GM12864 (cell line): ENCODE results near the gene POLR1G.
"Not testable (repeated sequence)": the region's sequence is repeated elsewhere in the genome, so short reads cannot be mapped to it uniquely, and the experiment has no call there.

Experiments used
- DNase-seq: peaks from one replicate; pipeline ENCODE4 v3.0.0-alpha.2; 2011; ENCODE audit warnings: low read depth
- H3K4me3 ChIP-seq: 2 replicates; pipeline ENCODE4 v1.5.1; 2011; ENCODE audit warnings: mild to moderate bottlenecking, low read depth, low read length, control low read depth
- TF ChIP-seq, protein P1 (sequence below): IDR thresholded peaks from 2 replicates; pipeline ENCODE4 v1.5.1; 2011; ENCODE audit warnings: low read depth, mild to moderate bottlenecking, moderate library complexity, low read length, control low read depth, inconsistent platforms; ENCODE audit errors: missing control alignments

The POLR1G gene

DNA sequence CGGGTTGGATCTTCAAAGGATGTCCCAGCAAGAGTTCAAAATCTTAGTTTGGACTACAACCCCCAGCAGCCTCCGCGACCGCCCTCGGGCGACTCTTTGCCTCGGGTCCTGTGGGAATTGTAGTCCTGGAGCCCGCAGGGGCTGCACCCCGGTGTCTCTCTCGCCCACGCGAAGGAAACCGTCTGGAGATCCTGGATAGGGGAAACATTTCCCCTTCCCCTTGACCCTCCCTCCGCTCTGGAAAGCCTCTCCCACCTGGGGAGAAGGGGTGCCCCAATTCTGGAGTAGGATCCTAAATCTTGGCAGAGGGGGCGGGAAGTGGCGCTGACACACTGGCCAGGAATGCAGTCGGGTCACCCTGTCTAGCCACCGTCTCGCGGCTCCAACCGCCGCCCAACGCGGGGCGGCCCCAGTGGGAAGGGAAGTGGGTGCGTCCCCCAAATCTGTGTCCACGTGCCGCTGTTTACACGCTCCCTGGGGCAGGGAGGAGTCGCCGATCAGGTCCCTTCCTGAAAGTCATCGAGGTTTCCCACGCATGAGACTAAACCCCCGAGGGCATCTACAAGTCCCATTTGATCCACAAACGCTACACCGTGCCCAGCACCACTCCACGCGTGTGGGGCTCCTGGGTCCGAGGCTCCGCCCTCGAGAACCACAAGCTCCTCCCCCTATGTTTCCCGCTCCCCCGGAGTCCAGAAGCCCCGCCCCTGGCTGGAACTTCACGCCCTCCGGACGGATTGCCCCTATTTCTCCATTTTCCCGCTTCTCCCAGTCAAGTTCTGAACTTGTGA is 814 bp upstream of the POLR1G start:
- peak overlapping the region; percentile 76 for H3K4me3 ChIP-seq
- TF ChIP-seq, protein P1, sequence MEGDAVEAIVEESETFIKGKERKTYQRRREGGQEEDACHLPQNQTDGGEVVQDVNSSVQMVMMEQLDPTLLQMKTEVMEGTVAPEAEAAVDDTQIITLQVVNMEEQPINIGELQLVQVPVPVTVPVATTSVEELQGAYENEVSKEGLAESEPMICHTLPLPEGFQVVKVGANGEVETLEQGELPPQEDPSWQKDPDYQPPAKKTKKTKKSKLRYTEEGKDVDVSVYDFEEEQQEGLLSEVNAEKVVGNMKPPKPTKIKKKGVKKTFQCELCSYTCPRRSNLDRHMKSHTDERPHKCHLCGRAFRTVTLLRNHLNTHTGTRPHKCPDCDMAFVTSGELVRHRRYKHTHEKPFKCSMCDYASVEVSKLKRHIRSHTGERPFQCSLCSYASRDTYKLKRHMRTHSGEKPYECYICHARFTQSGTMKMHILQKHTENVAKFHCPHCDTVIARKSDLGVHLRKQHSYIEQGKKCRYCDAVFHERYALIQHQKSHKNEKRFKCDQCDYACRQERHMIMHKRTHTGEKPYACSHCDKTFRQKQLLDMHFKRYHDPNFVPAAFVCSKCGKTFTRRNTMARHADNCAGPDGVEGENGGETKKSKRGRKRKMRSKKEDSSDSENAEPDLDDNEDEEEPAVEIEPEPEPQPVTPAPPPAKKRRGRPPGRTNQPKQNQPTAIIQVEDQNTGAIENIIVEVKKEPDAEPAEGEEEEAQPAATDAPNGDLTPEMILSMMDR, result no peak
- peak; percentile 49 for DNase-seq

DNA sequence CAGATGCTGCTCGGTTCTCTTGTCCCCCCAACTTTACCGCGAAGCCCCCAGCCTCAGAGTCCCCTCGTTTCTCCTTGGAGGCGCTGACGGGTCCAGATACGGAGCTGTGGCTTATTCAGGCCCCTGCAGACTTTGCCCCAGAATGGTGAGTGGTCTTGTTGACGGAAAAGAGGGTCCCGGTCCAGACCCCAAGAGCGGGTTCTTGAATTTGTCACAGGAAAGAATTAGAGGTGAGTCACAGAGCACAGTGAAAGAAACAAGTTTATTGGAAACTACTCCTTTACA is 589 bp downstream of the POLR1G start:
- peak overlapping the region; percentile 76 for H3K4me3 ChIP-seq
- TF ChIP-seq, protein P1, result no peak

DNA sequence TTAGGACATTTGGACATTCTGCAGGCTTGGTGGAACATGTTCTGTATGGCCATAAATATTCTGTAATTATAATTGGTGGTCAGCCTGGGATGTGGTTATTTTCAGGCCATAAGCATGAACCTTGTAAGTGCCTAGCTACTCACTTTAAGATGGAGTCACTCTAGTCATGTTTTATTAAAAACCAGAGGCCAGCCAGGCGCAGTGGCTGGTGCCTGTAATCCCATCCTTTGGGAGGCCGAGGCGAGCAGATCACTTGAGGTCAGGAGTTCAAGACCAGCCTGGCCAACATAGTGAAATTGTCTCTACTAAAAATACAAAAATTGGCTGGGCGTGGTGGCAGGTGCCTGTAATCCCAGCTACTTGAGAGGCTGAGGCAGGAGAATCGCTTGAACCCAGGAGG is 1.1 kb downstream of the POLR1G start:
- H3K4me3 ChIP-seq, result peak overlapping the region; percentile 76; the same call in 1 of the 2 replicates

More for the DNA sequence above, 589 bp downstream of the POLR1G start:
- DNase-seq, result no peak

DNA sequence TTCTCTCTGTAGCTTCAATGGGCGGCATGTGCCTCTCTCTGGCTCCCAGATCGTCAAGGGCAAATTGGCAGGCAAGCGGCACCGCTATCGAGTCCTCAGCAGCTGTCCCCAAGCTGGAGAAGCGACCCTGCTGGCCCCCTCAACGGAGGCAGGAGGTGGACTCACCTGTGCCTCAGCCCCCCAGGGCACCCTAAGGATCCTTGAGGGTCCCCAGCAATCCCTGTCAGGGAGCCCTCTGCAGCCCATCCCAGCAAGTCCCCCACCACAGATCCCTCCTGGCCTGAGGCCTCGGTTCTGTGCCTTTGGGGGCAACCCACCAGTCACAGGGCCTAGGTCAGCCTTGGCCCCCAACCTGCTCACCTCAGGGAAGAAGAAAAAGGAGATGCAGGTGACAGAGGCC is 1.7 kb downstream of the POLR1G start:
- TF ChIP-seq, protein P1, result no peak
- no peak for DNase-seq
- no peak overlapping the region for H3K4me3 ChIP-seq

More for the DNA sequence above, 1.1 kb downstream of the POLR1G start:
- DNase-seq, result not testable (repeated sequence)

DNA sequence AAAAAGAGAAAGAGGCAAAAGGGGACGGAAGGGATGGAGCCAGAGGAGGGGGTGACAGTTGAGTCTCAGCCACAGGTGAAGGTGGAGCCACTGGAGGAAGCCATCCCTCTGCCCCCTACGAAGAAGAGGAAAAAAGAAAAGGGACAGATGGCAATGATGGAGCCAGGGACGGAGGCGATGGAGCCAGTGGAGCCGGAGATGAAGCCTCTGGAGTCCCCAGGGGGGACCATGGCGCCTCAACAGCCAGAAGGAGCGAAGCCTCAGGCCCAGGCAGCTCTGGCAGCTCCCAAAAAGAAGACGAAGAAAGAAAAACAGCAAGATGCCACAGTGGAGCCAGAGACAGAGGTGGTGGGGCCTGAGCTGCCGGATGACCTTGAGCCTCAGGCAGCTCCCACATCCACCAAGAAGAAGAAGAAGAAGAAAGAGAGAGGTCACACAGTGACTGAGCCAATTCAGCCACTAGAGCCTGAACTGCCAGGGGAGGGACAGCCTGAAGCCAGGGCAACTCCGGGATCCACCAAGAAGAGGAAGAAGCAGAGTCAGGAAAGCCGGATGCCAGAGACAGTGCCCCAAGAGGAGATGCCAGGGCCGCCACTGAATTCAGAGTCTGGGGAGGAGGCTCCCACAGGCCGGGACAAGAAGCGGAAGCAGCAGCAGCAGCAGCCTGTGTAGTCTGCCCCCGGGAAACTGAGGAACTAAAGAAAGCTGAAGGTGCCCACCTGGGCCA is 2.5 kb downstream of the POLR1G start:
- no peak overlapping the region for H3K4me3 ChIP-seq
- DNase-seq, result no peak
- TF ChIP-seq, protein P1, result no peak

DNA sequence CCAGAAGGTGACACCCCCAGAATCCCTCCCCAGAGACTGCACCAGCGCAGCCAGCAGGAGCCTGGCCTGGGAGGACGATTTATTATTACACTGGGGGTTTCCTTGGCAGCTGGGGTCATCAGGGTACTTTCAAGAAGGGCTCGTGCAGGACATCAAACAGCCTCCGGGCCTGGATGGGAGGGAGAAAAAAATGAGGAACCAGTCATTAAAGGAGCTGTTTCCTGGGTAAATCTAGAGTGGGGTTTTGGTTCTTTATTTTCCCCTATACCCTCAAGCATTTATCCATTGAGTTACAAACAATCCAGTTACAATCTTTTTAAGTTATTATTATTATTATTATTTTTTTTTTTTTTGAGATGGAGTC is 3.1 kb downstream of the POLR1G start:
- DNase-seq, result no peak
- H3K4me3 ChIP-seq, result no peak overlapping the region
- TF ChIP-seq, protein P1, result no peak

DNA sequence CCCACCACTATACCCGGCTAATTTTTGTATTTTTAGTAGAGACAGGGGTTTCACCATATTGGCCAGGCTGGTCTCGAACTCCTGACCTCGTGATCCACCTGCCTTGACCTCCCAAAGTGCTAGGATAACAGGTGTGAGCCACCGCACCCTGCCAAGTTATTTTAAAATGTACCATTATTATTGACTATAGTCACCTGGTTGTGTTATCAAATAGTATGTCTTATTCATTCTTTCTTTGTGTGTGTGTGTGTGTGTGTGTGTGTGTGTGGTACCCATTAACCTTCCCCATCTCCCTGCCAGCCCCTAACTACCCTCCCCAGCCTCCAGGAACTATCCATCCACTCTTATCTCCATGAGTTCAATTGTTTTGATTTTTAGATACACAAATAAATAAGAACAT is 3.9 kb downstream of the POLR1G start:
- not testable (repeated sequence) for H3K4me3 ChIP-seq, DNase-seq

DNA sequence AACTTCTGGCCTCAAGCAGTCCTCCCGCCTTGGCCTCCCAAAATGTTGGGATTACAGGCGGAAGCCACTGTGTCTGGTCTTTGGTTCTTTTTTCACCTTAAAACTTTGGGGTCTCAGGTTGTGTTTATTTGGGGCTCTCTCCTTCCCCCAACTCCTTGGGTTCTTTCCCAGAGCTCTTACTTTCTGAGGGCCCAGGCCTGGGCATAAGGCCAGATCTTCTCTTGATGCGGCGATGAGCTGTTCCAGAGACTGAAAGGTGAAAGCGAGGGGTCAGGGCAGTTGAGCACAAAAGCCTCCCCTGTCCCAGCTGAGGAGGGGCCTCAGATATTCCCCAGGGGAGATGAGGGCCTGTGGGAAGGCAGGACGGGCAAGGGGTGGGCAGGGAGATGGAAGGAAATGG is 7.1 kb downstream of the POLR1G start:
- H3K4me3 ChIP-seq, result no peak overlapping the region
- no peak for DNase-seq

More for the DNA sequence above, 7.1 kb downstream of the POLR1G start:
- TF ChIP-seq, protein P1, result no peak
